Posterior vena cava (tissue), 2 donors: ENCODE data around the gene SCN9A. TPM values are rescaled to one million over a fixed set of nuclear protein-coding genes. Genes with fewer than 3 reads are reported as not detected.
"Not testable (repeated sequence)": the region's sequence is repeated elsewhere in the genome, so short reads cannot be mapped to it uniquely, and the experiment has no call there.

ENCODE experiments used
- DNase-seq: peaks from one replicate; pipeline ENCODE4 v3.0.0-alpha.2; 2020; ENCODE audit warnings: low spot score
- intact Hi-C, 2 donors: fragments of 100-400 bp; cut with DNase I; formaldehyde crosslinking; loops; one replicate each; pipeline versions ENCODE4 v1.14.1 to v1.14.2; 2022 to 2023
- total RNA-seq, 2 donors: library from RNA; stranded (reverse); fragmentation: NEBNext Ultra II Directional; extraction: Animal tissue kit (Norgen Biotek cat#: 25700); gene quantifications; one replicate each; pipeline ENCODE4 v1.2.1, GENCODE V29; 2021
- donor health status: DM: yes; HTN: yes; CAD: no.
- donor health status: DM: yes; HTN: yes; CAD: no.

Gene SCN9A
- total RNA-seq, 2 donors from 2014 or later, result 2.5 to 5.7 TPM

DNA sequence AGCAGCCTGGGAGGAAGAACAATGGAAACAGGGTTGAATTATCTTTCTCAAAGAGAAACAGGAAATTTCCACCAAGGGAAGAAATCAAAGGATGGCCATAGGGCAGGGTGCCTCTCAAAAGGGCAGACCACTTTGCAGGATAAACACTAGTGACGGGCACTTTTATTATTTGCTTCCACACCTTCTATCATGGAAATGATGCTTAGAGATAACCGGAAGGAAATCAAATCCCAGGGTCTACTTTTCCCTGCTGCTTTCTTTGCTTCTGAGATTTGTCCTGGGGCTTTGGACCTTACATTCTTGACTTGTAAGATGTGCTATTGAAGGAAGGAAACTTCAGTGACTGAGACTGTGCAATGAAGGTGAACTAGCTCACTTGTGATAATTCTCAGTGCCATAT lies 1.1 kb upstream of the SCN9A start:
- intact Hi-C loops, result no loop called here
- no peak for DNase-seq

DNA sequence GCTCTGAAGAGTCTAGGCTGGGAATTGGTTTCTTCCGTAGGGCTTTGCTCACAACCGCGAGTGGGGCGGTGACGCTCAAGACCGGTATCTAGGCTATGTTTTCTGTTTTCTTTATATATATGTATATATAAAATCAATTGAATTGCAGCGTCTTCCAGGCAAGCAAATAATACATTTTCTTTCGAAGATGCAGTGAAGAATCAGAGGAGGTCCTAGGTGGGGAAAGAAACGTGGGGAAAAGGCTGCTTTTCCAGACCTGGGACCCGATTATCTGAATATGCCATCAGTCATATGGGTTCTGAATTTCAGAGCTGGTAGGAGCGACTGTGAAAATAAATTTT lies 714 bp upstream of the SCN9A start:
- intact Hi-C loops, result no loop called here
- DNase-seq, result no peak

DNA sequence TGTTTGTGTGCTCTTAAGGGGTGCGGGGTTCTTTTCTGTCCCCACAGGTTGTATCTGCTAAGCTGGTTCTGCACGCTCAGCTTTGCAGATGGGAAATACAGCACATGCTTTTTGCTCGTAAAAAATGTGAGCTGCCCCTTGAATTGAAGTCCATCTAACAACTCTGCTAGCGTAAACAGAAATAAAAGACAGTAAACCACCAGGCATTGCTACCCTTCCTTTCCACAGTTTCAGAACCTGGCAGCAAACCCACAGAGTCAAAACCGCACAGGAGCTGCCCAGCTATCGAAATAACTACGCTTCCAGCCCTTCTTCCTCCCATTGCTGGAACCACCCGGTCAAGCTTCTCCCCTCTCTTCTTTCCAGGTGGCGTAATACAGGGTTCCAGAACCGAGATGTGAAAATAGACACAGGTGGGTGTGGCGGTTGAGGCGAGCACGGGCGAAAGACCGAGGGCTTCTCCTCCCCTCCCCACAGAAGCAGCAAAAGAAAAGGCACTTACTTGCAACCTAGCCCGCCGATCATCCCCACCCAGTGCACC lies 479 bp downstream of the SCN9A start:
- intact Hi-C loops, result no loop called here

DNA sequence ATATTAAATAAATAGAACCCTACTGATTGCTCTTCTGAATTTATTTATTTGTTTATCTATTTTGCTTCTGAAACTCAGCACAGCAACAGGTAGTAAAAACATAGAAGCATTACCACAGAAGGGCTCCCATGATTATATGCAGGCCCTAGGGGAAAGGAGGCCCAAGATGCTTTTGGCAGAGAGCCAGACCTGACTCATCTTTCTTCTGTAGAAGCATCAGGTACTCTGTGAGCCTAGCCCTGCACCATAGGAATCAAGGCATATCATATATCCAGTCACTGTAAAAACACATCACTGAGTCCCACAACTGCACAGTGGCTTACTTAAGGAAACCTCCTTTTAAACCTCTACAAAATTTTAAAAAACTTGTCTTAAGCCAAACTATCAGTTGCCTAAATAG lies 1.8 kb downstream of the SCN9A start:
- intact Hi-C loops, result no loop called here
- DNase-seq, result no peak

More for the DNA sequence above, 479 bp downstream of the SCN9A start:
- DNase-seq, result no peak

DNA sequence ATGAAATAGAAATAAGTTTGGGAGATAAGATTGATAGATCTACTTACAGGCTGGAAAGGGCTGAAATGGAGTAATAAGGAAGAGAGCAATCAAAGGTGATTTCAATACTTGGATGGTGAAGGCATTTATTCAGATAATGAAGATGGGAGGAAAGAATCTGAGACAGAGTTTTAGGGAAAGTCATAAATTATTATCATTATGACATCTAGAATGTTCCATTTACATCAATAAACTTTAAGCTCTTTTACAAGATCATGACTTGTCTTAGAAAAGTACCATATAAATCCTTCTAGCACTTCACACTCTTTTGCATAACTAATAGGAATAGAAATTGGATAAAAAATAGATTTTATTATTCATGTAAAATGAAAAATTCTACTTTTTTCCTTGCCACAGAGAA lies 2.2 kb downstream of the SCN9A start:
- no peak for DNase-seq
- intact Hi-C loops, result no loop called here

DNA sequence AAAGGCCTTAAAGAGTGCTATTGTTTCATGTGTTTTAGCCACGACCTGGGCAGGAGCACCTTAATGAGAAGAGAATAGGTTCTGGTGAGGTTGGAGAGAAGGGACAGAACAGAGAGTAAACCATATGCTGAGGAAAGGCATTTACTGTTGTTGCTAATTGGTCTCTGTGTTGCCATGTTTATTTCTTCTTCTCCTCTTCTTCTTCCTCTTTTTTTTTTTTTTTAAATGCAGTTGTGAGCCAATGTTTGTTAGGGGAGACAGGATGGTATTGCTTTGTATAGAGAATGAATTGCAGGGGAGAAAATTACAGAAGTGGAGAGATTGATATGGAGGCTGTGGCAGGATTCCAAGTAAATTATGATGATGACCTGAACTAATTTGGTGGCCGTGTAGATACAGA lies 2.6 kb downstream of the SCN9A start:
- intact Hi-C loops, result no loop called here
- DNase-seq, result no peak

DNA sequence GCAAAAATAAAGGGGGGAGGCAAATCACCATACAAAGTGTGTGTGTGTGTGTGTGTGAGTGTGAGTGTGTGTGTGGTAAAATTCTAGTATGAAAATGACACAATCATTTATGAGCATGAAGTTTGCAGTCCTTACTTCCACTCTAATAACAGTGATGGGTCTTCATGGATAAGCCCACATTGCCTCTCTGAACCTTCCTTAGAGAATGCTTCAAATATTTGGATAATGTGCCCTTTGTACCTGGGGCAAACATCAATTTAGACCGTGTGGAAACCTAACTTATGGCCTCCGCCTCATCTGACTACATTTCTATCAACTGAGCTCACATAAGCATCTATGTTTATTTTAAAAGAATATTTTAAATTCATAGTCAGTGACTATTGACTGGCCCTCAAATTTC lies 3.7 kb downstream of the SCN9A start:
- intact Hi-C loops, result no loop called here
- no peak for DNase-seq

DNA sequence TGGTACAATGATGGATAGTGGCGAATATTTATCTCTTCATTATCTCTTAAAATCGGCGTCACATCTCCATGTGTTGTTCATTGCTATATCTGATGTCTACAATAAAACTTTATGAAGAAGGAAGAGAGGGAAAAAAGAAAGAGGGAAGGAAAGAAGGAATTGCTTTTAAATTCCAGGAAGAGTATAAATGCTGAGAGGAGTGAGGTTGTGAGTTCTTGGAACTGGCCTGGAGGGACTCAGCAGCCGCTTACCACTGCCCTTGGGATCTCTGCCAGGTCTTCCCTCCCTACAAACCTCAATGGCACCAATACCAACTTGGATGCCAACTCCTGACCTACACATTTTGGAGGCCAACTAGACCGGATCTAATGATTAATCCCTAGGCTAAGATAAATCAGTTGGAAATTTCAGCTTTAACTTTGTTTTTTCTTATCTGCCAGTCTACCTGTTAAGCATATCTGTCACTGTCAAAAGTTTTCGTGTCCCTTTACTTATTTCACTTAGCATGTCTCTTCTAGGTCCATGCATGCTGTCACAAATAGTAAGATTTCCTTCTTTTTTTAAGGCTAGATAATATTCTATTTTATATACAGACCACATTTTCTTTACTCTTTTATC lies 9.8 kb downstream of the SCN9A start:
- intact Hi-C loops, result no loop called here
- DNase-seq, result no peak

DNA sequence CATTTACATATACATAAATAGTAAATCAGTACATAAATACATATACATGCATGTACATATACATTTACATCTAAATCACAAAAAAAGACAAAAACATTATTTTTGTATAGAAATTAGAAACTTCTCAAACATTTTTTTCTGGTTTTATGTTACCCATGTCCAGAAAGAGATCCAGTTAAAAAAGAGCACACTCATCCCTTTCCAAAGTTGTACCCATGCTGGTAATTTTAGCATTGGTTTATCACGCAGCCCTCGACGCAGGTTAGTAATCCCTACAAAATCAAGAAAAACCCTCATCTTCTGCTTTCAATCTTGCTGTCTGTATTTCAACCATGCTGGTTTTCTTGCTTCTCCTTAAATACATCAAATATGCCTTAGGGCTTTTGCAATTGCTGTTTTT lies 10.5 kb downstream of the SCN9A start:
- intact Hi-C loops, result no loop called here
- no peak for DNase-seq

DNA sequence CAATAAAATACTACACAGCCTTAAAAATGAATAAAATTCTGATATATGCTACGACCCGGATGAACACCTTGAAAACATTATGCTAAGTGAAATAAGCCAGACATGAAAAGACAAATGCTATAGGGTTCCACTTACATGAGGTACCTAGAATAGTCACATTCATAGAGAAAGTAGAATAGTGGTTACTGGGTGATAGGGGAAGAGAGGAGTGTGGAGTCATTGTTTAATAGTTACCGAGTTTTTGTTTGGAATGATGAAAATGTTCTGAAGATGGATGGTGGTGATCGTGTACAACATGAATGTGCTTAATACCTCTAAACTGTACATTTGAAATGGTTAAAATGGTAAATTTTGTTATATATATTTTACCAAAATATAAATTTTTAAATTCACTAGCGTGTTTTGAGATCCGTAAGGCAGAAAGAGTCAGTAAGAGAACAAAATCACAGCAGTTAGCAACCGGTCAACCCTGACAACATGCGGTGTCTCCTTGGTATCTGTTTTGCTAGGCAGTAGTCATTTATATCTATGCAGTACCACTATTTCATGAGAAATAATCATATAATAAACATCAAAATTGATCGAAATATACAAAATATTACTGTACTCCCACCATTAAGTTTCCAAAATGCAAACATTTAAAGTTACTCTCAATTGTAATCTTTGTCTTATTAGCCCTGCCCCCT lies 11.1 kb downstream of the SCN9A start:
- intact Hi-C loops, result no loop called here
- no peak for DNase-seq

DNA sequence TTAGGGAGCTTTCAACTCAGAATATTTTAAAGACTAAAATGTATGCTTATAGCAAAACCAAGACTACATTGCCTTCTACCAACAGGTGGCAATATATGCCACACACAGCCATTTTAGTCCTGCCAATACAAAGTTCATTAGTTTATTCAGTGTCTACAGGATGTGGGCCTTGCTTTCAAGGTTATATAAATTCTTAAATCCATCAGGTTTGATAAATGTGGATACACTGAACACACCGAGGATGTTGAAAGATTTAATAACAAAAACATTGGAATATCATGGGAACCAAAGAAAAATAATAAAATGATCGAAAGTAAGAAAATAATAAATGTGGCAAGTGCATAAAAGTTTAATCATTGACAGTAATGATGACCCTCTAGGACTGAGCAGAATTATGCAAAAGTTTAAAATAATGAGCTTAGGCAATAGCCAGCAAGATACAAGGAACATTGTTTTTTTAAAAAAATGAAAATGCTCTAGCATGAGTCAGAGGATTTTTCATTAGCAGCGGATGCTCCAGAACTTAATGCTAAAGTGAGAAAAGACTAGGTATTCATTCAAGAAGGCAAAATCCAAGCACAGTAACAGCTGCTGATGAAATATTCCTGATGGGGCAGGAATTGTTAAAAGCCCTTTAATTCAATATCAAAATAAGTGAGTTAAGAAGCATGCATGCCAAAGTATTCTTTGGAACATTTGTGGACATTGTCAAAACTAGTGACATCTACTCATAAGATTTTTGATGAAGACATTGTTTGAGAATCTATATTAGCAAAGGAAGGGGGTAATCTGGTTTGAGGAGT lies 14.2 kb downstream of the SCN9A start:
- DNase-seq, result no peak
- intact Hi-C loops, result no loop called here

DNA sequence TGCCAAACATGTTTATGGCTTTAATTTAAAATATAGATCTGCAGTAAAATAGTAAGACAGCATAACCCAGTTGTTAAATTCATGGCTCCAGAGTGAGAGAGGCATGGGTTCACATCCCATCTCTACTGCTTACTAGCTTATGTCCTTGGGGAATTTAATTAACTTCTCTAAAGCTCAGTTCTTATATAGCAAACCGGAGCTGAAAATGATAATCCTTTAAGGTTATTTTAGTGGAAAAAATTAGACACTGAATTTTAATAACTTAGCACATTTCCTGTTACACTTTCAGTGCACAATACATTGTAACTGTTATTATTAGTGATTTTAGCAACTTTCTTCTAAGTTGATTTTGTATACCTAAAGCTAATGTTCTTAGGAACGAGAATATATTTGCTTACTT lies 14.8 kb downstream of the SCN9A start:
- intact Hi-C loops, result no loop called here

DNA sequence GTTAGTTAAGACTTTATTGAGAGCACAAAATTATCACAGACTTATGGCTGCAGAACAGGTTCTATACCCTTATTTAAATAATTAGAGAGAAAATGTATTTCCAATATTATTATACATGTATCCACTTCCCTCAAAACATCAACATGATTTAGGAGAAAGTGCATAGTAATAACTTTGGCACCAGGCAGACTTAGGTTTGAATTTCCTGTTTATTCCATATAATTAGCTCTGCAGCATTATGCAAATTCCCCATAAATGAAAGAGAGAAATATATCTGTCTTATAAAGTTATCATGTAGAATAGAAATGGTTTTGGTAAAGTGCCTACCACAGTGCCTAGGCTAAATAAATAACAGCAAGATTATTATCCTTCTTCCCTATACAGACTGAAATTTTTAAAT lies 15.3 kb downstream of the SCN9A start:
- intact Hi-C loops, result no loop called here
- DNase-seq, result no peak

More for the DNA sequence above, 14.8 kb downstream of the SCN9A start:
- DNase-seq, result no peak

DNA sequence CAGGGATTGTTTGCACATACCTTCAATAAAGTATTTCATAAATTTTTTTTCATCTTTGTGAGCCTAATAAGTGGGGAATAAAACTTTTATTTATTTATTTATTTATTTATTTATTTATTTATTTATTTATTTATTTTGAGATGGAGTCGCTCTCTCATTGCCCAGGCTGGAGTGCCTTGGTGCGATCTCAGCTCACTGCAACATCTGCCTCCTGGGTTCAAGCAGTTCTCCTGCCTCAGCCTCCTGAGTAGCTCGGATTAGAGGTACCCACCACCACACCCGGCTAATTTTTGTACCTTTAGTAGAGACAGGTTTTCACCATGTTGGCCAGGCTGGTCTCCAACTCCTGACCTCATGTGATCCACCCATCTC lies 17.8 kb downstream of the SCN9A start:
- intact Hi-C loops, DNase-seq: not testable (repeated sequence)

DNA sequence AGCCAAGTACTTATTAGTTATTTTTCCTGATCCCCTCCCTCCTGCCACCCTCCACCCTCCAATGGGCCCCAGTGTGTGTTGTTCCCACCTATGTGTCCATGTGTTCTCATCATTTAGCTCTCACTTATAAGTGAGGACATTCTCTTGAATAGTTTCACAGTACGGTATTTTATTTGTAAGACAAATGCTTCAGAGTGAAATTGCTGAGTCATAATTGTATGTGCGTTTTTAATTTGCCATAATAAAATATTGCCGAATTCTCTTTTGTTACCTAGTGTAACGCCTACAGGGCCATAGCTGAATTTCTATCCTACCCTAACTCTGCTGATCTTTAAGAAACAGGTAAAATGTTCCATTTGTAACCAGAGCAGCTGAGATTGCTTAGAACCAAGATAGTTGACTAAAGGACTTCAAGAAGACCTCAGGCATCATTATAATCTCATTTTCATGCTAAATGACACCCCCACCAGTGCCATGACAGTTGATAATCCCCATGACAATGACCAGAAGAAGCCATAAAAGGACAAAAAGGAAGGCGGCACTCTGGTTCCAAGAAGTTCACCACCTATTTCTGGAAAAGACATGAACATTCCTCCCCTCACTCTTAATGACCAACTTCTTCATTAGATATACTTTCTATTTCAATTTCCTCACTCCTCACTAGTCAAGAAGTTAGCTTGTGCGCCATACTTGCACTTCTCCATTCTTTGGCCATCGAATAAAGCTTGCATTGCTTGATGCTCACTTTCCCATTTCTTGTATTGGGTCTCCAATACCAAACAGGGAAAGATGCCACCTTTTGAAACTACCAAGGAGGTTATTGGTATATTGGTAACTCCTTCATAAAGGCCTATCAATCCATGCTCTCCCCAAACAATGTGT lies 18.4 kb downstream of the SCN9A start:
- DNase-seq, result no peak
- intact Hi-C loops, result no loop called here

DNA sequence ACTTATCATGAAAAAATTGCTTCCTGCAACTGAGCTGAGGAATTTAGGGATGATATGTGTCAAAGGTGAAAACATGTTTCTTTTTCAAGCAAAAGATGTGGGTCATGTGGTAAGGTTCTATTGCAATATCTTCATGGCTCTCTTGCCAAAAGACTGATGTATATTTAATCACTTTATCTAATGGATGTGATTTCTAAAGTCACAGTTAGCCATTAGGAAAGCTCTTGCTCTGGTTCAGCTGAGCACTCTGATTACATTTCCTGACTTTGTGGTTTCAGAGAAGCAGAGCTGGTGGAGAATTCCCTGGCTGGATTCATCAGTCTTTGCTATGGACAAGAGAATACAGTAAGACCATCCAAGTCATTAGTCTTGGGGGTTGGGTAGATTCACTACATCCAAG lies 24.4 kb downstream of the SCN9A start:
- intact Hi-C loops, result no loop called here

DNA sequence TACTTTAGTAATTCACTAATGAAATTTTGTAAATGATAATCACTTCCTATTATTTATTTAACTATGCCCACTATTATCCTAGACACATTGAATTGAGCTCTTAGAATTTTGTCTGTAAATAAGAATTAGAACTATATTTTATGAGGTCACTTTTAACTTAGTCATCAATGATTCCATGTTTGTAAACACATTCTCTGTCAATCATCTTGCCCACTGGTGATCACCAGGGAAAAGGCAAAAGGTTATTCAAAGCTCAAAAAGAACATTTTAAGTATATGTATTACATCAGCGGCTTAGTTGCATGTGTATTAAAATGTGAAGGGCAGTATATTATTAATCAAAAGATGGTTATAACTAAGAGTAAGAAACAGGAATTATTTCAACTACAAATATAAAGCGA lies 25.2 kb downstream of the SCN9A start:
- no peak for DNase-seq

More for the DNA sequence above, 24.4 kb downstream of the SCN9A start:
- no peak for DNase-seq

DNA sequence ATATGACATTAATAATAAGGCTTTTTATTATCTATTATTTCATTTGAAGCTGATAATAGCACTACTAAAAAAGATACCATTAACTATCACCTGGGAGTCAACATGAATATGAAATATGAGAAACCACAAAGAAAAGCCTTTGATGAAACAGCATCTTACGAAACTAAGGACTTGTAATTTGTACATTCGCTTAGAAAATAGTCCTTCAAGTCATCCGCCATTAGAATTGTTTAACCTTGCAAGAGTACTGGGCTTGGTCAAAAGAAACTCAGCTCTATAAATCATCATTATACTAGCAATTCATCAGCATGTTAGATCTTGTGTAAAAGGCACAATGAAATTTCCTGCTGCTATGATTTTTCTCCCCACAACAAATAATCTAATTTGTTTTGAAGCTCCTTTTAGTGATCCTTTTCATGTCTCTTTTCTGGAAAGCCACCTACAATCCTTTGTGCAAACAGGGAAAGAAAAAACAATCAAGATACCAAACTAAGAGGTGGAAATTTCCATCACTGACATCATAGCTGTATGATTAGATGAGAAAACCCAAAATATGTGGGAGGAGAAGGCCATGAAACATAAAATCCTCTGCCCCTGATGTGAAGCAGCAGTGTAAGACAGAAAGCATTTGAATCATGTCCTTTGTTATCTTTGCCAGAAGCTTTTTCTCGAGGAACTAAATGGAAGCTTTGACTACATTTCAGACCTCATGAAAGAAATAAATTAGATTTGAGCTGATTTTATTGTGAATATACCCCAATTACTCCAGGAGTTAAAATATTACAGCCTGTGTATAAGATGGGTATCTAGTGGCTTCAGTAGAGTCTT lies 31.2 kb downstream of the SCN9A start:
- DNase-seq, result no peak
- intact Hi-C loops, result no loop called here

More for the DNA sequence above, 25.2 kb downstream of the SCN9A start:
- intact Hi-C loops, result no loop called here

DNA sequence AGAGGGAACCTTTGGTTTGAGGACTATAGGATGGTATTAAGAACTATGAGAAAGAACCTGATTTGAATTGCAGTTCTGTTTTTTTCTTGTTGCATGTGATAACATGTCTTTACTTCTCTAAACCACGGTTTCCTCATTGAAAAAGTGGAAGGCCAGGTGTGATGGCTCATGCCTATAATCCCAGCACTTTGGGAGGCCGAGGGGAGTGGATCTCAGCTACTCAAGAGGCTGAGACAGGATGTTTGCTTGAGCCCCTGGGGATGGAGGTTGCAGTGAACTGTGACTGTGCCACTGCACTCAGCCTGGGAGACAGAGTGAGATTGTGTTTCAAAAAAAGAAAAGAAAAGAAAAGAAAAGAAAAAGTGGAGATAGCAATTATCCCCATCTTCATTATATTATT lies 32.3 kb downstream of the SCN9A start:
- no peak for DNase-seq
- intact Hi-C loops, result no loop called here
